Subcutaneous abdominal adipose tissue (tissue), 5 donors: ENCODE results near the gene DYRK3.

ENCODE experiments used
- H3K27ac ChIP-seq: one replicate; pipeline ENCODE4 v1.7.0; 2013; ENCODE audit warnings: low read depth, mild to moderate bottlenecking, inconsistent platforms, low read length, moderate library complexity
- H3K27me3 ChIP-seq, 5 donors: one replicate each; pipeline ENCODE4 v1.7.0; 2013; ENCODE audit warnings: low read length in 5 of 5, inconsistent platforms in 1 of 5; ENCODE audit not compliant: control insufficient read depth in 5 of 5, insufficient read depth in 4 of 5
- H3K36me3 ChIP-seq, 5 donors: one replicate each; pipeline ENCODE4 v1.7.0; 2013; ENCODE audit warnings: low read length in 5 of 5; ENCODE audit not compliant: control insufficient read depth in 5 of 5, insufficient read depth in 5 of 5
- H3K4me1 ChIP-seq, 5 donors: one replicate each; pipeline ENCODE4 v1.7.0; 2013; ENCODE audit warnings: low read length in 5 of 5, mild to moderate bottlenecking in 3 of 5, moderate library complexity in 1 of 5; ENCODE audit not compliant: control insufficient read depth in 5 of 5, insufficient read depth in 5 of 5
- H3K4me3 ChIP-seq, 5 donors: one replicate each; pipeline ENCODE4 v1.7.0; 2013; ENCODE audit warnings: low read length in 5 of 5, low read depth in 1 of 5
- H3K9ac ChIP-seq, 5 donors: one replicate each; pipeline ENCODE4 v1.7.0; 2013; ENCODE audit warnings: low read length in 5 of 5, mild to moderate bottlenecking in 4 of 5, moderate library complexity in 3 of 5
- H3K9me3 ChIP-seq, 5 donors: one replicate each; pipeline ENCODE4 v1.7.0; 2013; ENCODE audit warnings: low read length in 5 of 5; ENCODE audit not compliant: control insufficient read depth in 5 of 5
- donor health status: healthy.
- donor health status: healthy.
- donor health status: healthy.
- donor health status: healthy.
- donor health status: healthy.

DYRK3 gene

DNA sequence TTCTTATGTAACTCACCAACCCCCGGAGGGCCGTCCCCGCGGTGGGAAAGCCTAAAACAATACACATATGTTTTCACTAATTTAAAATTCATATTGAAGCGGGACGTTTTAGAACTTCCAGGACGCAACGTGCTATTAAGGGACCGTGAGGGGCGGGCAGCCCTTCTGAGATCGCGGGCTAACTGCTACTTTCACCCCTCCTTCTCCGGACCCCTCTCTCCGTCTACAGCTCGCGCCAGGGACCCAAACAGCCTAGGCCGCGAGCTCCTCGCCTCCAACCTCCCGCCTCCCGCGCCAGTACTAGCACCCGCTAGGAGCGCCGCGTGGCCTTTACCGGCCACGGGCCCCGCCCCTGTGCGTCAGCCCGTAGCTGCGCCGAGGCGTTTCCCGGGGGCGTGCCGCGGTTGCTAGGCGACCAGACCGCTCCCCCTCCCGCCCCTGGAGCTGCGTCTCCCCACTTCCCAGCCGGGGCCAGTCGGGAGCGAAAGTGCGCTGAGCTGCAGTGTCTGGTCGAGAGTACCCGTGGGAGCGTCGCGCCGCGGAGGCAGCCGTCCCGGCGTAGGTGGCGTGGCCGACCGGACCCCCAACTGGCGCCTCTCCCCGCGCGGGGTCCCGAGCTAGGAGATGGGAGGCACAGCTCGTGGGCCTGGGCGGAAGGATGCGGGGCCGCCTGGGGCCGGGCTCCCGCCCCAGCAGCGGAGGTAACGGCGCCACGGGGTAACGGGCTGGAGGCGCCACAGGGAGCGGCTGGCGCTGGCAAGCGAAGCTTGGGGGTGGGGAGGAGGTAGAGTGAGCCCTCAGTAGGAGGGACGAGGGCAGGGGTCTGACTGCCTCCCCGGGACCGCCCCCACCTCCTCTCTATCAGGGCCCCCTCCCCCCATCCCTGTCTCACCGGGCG, at the start of gene DYRK3:
Gene DYRK3 (plus strand): TSS at position 457 of the 898 bp plus-strand sequence. CDS start 168 bp downstream, at position 625.
- Histone ChIP-seq H3K4me1 (peaks cover 14 to 33% (median 28%) of the 10 kb centered on the region in 5 donors), H3K27me3 (no peaks in the 10 kb centered on the region), H3K27ac (peak within 1 kb of the TSS; percentile 83), H3K9me3 (no peaks in the 10 kb centered on the region), H3K4me3 (peak within 1 kb of the TSS; percentile 70 to 89 (median 88)), H3K36me3 (no peaks in the 10 kb centered on the region), H3K9ac (peak within 1 kb of the TSS; percentile 65 to 94 (median 80))

DNA sequence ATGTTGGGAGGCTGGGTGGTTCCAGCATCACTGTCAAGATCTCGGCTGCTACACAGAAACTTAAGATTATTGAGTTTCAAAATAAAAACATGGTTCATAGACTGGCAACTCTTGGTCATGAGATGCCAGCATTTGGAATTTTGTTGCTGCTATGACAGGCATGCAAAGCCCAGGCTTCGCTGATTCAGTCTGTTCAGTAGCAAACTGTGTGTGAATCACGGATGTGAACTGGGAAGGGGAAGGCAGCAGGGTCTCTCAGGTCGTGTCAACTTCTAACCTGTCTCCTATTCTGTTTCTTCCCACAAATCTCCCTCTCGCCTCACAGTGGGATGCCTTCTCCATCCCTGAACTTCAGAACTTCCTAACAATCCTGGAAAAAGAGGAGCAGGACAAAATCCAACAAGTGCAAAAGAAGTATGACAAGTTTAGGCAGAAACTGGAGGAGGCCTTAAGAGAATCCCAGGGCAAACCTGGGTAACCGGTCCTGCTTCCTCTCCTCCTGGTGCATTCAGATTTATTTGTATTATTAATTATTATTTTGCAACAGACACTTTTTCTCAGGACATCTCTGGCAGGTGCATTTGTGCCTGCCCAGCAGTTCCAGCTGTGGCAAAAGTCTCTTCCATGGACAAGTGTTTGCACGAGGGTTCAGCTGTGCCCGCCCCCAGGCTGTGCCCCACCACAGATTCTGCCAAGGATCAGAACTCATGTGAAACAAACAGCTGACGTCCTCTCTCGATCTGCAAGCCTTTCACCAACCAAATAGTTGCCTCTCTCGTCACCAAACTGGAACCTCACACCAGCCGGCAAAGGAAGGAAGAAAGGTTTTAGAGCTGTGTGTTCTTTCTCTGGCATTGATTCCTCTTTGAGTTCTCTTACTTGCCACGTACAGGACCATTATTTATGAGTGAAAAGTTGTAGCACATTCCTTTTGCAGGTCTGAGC, 48.6 kb upstream of the DYRK3 start:
- Histone ChIP-seq H3K4me3 (no peak overlapping the region), H3K4me1 (peaks cover 0 to 11% (median 2%) of the 10 kb centered on the region in 5 donors), H3K9me3 (no peaks in the 10 kb centered on the region), H3K9ac (no peak overlapping the region), H3K36me3 (peaks cover 7 to 77% (median 53%) of the 10 kb centered on the region in 5 donors), H3K27me3 (no peaks in the 10 kb centered on the region), H3K27ac (no peak overlapping the region)

DNA sequence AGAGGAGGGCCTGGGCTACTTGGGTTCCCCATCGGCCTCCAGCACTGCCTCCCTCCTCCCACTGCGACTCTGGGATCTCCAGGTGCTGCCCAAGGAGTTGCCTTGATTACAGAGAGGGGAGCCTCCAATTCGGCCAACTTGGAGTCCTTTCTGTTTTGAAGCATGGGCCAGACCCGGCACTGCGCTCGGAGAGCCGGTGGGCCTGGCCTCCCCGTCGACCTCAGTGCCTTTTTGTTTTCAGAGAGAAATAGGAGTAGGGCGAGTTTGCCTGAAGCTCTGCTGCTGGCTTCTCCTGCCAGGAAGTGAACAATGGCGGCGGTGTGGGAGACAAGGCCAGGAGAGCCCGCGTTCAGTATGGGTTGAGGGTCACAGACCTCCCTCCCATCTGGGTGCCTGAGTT, 47.4 kb upstream of the DYRK3 start:
- Histone ChIP-seq H3K27ac (no peak overlapping the region), H3K4me1 (peaks cover 0 to 7% (median 2%) of the 10 kb centered on the region in 5 donors), H3K36me3 (peaks cover 10 to 89% (median 65%) of the 10 kb centered on the region in 5 donors), H3K9ac (no peak overlapping the region), H3K9me3 (no peaks in the 10 kb centered on the region), H3K4me3 (no peak overlapping the region), H3K27me3 (no peaks in the 10 kb centered on the region)

DNA sequence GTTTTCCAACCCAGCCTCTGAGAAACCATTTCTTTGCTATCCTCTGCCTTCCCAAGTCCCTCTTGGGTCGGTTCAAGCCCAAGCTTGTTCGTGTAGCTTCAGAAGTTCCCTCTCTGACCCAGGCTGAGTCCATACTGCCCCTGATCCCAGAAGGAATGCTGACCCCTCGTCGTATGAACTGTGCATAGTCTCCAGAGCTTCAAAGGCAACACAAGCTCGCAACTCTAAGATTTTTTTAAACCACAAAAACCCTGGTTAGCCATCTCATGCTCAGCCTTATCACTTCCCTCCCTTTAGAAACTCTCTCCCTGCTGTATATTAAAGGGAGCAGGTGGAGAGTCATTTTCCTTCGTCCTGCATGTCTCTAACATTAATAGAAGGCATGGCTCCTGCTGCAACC, 46.8 kb upstream of the DYRK3 start:
- Histone ChIP-seq H3K4me3 (no peak overlapping the region), H3K27me3 (no peaks in the 10 kb centered on the region), H3K9me3 (no peaks in the 10 kb centered on the region), H3K9ac (no peak overlapping the region), H3K27ac (no peak overlapping the region), H3K4me1 (peaks cover 0 to 7% (median 2%) of the 10 kb centered on the region in 5 donors), H3K36me3 (peaks cover 10 to 95% (median 71%) of the 10 kb centered on the region in 5 donors)

DNA sequence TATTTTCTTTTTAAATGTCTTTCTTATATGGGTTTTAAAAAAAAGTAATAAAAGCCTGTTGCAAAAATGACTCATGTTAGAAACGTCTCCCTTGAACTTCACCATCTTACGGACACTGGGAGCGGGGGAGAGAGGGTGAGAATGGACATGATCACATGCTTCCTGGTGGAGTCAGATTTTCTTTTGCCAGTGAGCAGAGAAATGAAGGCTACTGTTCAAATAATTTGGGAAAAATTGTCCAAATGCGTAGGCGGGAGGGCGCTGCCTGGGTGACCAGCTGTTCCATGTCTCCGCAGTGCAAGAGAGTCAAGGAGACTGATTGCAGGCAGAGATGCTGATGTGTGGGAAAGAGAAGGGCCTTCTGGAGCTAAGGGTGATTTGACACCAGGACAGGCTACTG, 46.1 kb upstream of the DYRK3 start:
- H3K27ac ChIP-seq = no peak overlapping the region
- H3K4me1 ChIP-seq = peaks cover 0 to 7% (median 0%) of the 10 kb centered on the region in 5 donors
- H3K9me3 ChIP-seq = no peaks in the 10 kb centered on the region
- H3K4me3 ChIP-seq = no peak overlapping the region
- no peak overlapping the region for H3K9ac ChIP-seq
- no peaks in the 10 kb centered on the region for H3K27me3 ChIP-seq
- H3K36me3 ChIP-seq = peaks cover 11 to 98% (median 73%) of the 10 kb centered on the region in 5 donors

DNA sequence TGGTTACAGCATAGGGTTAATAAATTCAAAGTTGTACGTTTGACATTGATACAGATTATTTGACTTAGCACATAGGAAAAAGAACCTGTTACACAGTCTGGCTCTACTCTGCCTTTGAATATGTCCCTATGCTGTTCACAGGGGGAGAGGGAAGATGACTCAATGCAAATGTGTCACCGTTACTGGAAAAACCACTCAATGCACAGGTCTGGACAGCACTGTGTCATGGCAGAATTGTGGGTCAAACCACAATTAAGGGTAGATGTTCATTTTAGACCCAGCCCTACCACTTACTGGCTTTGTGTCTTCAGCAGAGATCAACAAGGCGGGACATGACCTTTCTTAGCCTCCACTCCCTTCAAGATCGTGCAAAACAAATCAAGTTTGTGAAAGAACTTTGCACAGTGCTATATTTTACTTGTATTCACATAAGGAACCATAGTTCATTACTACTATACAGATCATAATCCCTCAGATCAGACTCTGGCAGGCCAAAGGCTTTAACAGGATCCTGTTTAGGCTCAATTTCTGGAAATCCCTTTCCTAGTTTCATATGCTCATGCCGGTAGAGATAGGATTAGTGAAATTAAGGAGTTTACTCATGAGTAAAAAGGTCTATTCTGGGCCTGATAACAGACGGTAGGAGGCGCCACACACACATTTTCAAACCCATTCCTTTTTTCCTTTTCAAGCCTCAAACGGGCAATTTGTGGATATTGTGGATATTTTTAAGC, 45.1 kb upstream of the DYRK3 start:
- no peaks in the 10 kb centered on the region for H3K4me1 ChIP-seq
- no peak overlapping the region for H3K9ac ChIP-seq
- no peak overlapping the region for H3K4me3 ChIP-seq
- H3K27ac ChIP-seq = no peak overlapping the region
- H3K27me3 ChIP-seq = no peaks in the 10 kb centered on the region
- H3K36me3 ChIP-seq = peaks cover 21 to 98% (median 73%) of the 10 kb centered on the region in 5 donors
- H3K9me3 ChIP-seq = no peaks in the 10 kb centered on the region

DNA sequence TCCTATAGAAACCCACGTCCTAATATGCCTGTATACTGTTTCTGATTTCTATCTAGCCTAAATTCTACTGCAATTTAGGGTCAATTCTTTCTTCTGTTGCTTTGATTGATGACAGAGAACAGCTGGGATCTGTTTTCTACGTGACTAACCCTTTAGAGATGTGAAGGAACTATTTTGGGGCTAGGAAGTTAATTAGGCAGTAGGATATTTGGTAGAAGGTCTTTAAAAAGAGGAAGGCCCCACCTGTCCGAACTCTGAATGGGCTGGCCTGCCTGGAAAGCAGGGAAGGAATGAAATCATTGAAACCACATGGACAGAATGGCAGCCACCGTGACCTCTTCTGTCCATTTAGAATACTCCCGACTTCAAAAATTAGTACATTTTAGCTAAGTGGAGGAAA, 44.1 kb upstream of the DYRK3 start:
- no peaks in the 10 kb centered on the region for H3K27me3 ChIP-seq
- H3K4me3 ChIP-seq = no peak overlapping the region
- no peak overlapping the region for H3K9ac ChIP-seq
- H3K4me1 ChIP-seq = no peaks in the 10 kb centered on the region
- H3K36me3 ChIP-seq = peaks cover 29 to 98% (median 76%) of the 10 kb centered on the region in 5 donors
- no peak overlapping the region for H3K27ac ChIP-seq
- no peaks in the 10 kb centered on the region for H3K9me3 ChIP-seq

DNA sequence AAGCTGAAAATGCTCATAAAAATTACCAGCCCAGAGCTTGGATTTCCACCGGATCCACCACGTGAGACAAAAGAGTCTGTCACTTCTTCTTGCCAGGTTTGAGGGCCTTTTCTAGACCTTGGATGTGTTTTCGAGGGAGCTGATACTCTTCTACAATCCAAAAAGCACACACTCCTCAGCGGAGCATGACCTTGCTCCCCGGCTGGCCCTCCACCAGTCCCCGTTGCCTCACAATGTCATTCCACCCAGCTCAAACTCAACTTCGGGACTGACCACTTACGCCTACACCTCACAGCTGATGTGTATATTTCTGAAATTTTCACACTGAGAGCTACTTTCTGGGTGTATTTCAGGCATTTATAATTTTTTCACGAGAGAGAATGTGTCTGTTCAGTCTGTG, 43.6 kb upstream of the DYRK3 start:
- Histone ChIP-seq H3K9me3 (no peaks in the 10 kb centered on the region), H3K27ac (no peak overlapping the region), H3K4me3 (no peak overlapping the region), H3K9ac (no peak overlapping the region), H3K36me3 (peaks cover 30 to 97% (median 76%) of the 10 kb centered on the region in 5 donors), H3K4me1 (no peaks in the 10 kb centered on the region), H3K27me3 (no peaks in the 10 kb centered on the region)

DNA sequence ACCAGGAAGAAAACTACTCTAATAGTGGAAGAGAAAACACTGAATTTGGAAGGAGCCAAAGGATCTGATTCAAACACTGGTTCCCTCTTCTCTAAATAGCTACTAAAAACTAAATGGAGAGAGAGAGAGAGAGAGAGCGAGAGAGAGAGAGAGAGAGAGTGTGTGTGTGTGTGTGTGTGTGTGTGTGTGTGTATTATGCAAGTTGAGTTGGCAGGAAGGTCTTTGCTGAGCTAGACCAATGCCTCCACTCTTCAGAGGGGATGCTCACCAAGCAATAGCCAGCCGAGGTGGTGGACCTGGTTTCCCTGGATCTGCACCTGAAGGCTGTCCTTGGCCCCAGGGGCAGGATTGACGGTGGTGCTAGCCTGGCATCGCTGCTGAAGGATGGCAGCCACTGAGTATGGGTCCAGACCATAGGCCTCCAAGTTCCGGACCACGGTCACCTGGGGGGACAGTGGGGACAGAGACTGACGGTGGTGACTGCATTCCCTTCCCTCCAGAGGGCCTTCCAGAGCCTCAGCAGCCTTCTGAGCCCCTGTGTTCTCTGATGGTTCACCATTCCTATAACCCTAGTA, 41.9 kb upstream of the DYRK3 start:
- H3K36me3 ChIP-seq = peaks cover 37 to 97% (median 73%) of the 10 kb centered on the region in 5 donors
- H3K27ac ChIP-seq = no peak overlapping the region
- no peak overlapping the region for H3K4me3 ChIP-seq
- H3K4me1 ChIP-seq = no peaks in the 10 kb centered on the region
- no peaks in the 10 kb centered on the region for H3K9me3 ChIP-seq
- H3K27me3 ChIP-seq = no peaks in the 10 kb centered on the region
- H3K9ac ChIP-seq = no peak overlapping the region
